H9 (cell line): ENCODE measurements around the gene YY2. TPM values are rescaled to one million over a fixed set of nuclear protein-coding genes. Genes with fewer than 3 reads are reported as not detected.

ENCODE experiments used
- DNase-seq: peaks from one replicate; pipeline ENCODE4 v3.0.0-alpha.2; 2017
- H2AFZ ChIP-seq: one replicate; pipeline ENCODE4 v1.6.1; 2013; ENCODE audit warnings: mild to moderate bottlenecking, low read length, control low read depth, moderate library complexity
- H2AK5ac ChIP-seq: 2 replicates; pipeline ENCODE4 v1.6.1; 2013; ENCODE audit warnings: low read length, control low read depth, mixed read lengths; ENCODE audit not compliant: insufficient read length
- H2BK120ac ChIP-seq: one replicate; pipeline ENCODE4 v1.6.1; 2013; ENCODE audit warnings: low read depth, mild to moderate bottlenecking, low read length, control low read depth, inconsistent platforms; ENCODE audit not compliant: poor library complexity, severe bottlenecking
- H2BK12ac ChIP-seq: 2 replicates; pipeline ENCODE4 v1.6.1; 2013; ENCODE audit warnings: low read length, control low read depth, mixed read lengths, low read depth; ENCODE audit not compliant: insufficient read length
- H2BK15ac ChIP-seq: 2 replicates; pipeline ENCODE4 v1.6.1; 2013; ENCODE audit warnings: low read depth, low read length, control low read depth
- H2BK20ac ChIP-seq: one replicate; pipeline ENCODE4 v1.6.1; 2013; ENCODE audit warnings: low read depth, mild to moderate bottlenecking, low read length, control low read depth, inconsistent platforms; ENCODE audit not compliant: poor library complexity, severe bottlenecking
- H2BK5ac ChIP-seq: 2 replicates; pipeline ENCODE4 v1.6.1; 2013; ENCODE audit warnings: low read length, control low read depth, mixed read lengths; ENCODE audit not compliant: insufficient read length
- H3K14ac ChIP-seq: 2 replicates; pipeline ENCODE4 v1.6.1; 2013; ENCODE audit warnings: low read length, control low read depth; ENCODE audit not compliant: insufficient read depth
- H3K18ac ChIP-seq: 2 replicates; pipeline ENCODE4 v1.6.1; 2013; ENCODE audit warnings: low read depth, mild to moderate bottlenecking, mixed read lengths, low read length, control low read depth; ENCODE audit not compliant: insufficient read length
- H3K23ac ChIP-seq: 2 replicates; pipeline ENCODE4 v1.6.1; 2013; ENCODE audit warnings: low read length, control low read depth, mixed read lengths, low read depth; ENCODE audit not compliant: insufficient read length
- H3K23me2 ChIP-seq: 2 replicates; pipeline ENCODE4 v1.6.1; 2013; ENCODE audit warnings: low read depth, mild to moderate bottlenecking, mixed read lengths, low read length, control low read depth; ENCODE audit not compliant: insufficient read length, poor library complexity, severe bottlenecking
- H3K27ac ChIP-seq: 2 replicates; pipeline ENCODE4 v1.5.1; 2013; ENCODE audit warnings: low read length, control low read depth, mixed read lengths, low read depth; ENCODE audit not compliant: insufficient read length
- H3K27me3 ChIP-seq: 2 replicates; pipeline ENCODE4 v1.6.1; 2013; ENCODE audit warnings: low read length, control low read depth, inconsistent platforms; ENCODE audit not compliant: insufficient read depth
- H3K4ac ChIP-seq: 2 replicates; pipeline ENCODE4 v1.6.1; 2013; ENCODE audit warnings: low read depth, mild to moderate bottlenecking, control low read depth, inconsistent platforms, low read length, moderate library complexity
- H3K4me1 ChIP-seq: 2 replicates; pipeline ENCODE4 v1.6.1; 2013; ENCODE audit warnings: low read length, control low read depth, inconsistent platforms; ENCODE audit not compliant: insufficient read depth
- H3K4me2 ChIP-seq: 2 replicates; pipeline ENCODE4 v1.6.1; 2013; ENCODE audit warnings: low read length, control low read depth, mixed read lengths; ENCODE audit not compliant: insufficient read length, insufficient read depth
- H3K56ac ChIP-seq: 2 replicates; pipeline ENCODE4 v1.6.1; 2013; ENCODE audit warnings: low read depth, mild to moderate bottlenecking, mixed read lengths, low read length, control low read depth; ENCODE audit not compliant: insufficient read length
- H3K79me1 ChIP-seq: 2 replicates; pipeline ENCODE4 v1.6.1; 2013; ENCODE audit warnings: low read depth, mild to moderate bottlenecking, moderate library complexity, low read length, control low read depth, inconsistent platforms; ENCODE audit not compliant: insufficient read depth, poor library complexity, severe bottlenecking
- H3K79me2 ChIP-seq: 2 replicates; pipeline ENCODE4 v1.6.1; 2013; ENCODE audit warnings: low read length, control low read depth, inconsistent platforms; ENCODE audit not compliant: insufficient read depth
- H3K9ac ChIP-seq: 2 replicates; pipeline ENCODE4 v1.6.1; 2013; ENCODE audit warnings: low read length, control low read depth, mixed read lengths; ENCODE audit not compliant: insufficient read length; ENCODE audit errors: extremely low read depth
- H3K9me3 ChIP-seq: one replicate; pipeline ENCODE4 v1.6.1; 2013; ENCODE audit warnings: low read depth, low read length, inconsistent platforms; ENCODE audit not compliant: control insufficient read depth
- H3T11ph ChIP-seq: one replicate; pipeline ENCODE4 v1.6.1; 2013; ENCODE audit warnings: mild to moderate bottlenecking, low read length, control low read depth, inconsistent platforms
- H4K20me1 ChIP-seq: one replicate; pipeline ENCODE4 v1.6.1; 2013; ENCODE audit not compliant: control insufficient read depth, insufficient read length, insufficient read depth
- H4K5ac ChIP-seq: 2 replicates; pipeline ENCODE4 v1.6.1; 2013; ENCODE audit warnings: low read depth, mild to moderate bottlenecking, mixed read lengths, low read length, control low read depth; ENCODE audit not compliant: insufficient read length
- H4K8ac ChIP-seq: replicated peaks from 2 replicates; pipeline ENCODE4 v1.6.1; 2013; ENCODE audit warnings: low read length, control low read depth, mixed read lengths, low read depth; ENCODE audit not compliant: insufficient read length
- H4K91ac ChIP-seq: 2 replicates; pipeline ENCODE4 v1.6.1; 2013; ENCODE audit warnings: low read depth, mild to moderate bottlenecking, moderate library complexity, mixed read lengths, low read length, control low read depth; ENCODE audit not compliant: insufficient read length
- H3K27ac Mint-ChIP-seq, 3 experiments: 2 replicates in 2 of 3; 3 replicates in 1 of 3; pipeline ENCODE4 v1.8.0; 2020 to 2021; ENCODE audit warnings: mixed read lengths in 3 of 3, mild to moderate bottlenecking in 1 of 3, moderate library complexity in 1 of 3
- H3K27me3 Mint-ChIP-seq: 2 replicates; pipeline ENCODE4 v1.8.0; 2021; ENCODE audit warnings: low read depth, mild to moderate bottlenecking, moderate library complexity, mixed read lengths
- H3K36me3 Mint-ChIP-seq, 3 experiments: 2 replicates in 2 of 3; 3 replicates in 1 of 3; pipeline ENCODE4 v1.8.0; 2020 to 2021; ENCODE audit warnings: low read depth in 3 of 3, mixed read lengths in 3 of 3; ENCODE audit not compliant: insufficient read depth in 1 of 3
- H3K4me1 Mint-ChIP-seq, 2 experiments: 2 replicates each; pipeline ENCODE4 v1.8.0; 2020; ENCODE audit warnings: mixed read lengths in 2 of 2
- H3K4me3 Mint-ChIP-seq, 2 experiments: 2 replicates in 1 of 2; 3 replicates in 1 of 2; pipeline ENCODE4 v1.8.0; 2020 to 2021; ENCODE audit warnings: mild to moderate bottlenecking in 2 of 2, mixed read lengths in 2 of 2, moderate library complexity in 1 of 2
- H3K9me3 Mint-ChIP-seq, 2 experiments: 2 replicates in 1 of 2; 3 replicates in 1 of 2; pipeline ENCODE4 v1.8.0; 2020; ENCODE audit warnings: mild to moderate bottlenecking in 2 of 2, mixed read lengths in 2 of 2, moderate library complexity in 1 of 2
- WGBS: extraction: QIAGEN DNeasy Blood & Tissue Kit; methylation state at CpG from one replicate; pipeline ENCODE4 v1.1.7; 2013; ENCODE audit warnings: missing lambda C conversion rate, low lambda C conversion rate, mixed read lengths; ENCODE audit not compliant: insufficient read length; ENCODE audit errors: extremely low coverage; 5-methylcytosine and 5-hydroxymethylcytosine counted together
- total RNA-seq: library from RNA; stranded (reverse); gene quantifications from 2 replicates; pipeline ENCODE4 v1.2.1, GENCODE V29; 2021
- TF ChIP-seq, protein P1 (sequence below): fragments of 200-600 bp; sonication (generic); conservative IDR thresholded peaks from 3 replicates; pipeline ENCODE4 v1.8.0; 2021; ENCODE audit warnings: antibody characterized with exemption, mild to moderate bottlenecking

YY2 gene
- total RNA-seq, 1 experiment from 2014 or later = 1.8 TPM

DNA sequence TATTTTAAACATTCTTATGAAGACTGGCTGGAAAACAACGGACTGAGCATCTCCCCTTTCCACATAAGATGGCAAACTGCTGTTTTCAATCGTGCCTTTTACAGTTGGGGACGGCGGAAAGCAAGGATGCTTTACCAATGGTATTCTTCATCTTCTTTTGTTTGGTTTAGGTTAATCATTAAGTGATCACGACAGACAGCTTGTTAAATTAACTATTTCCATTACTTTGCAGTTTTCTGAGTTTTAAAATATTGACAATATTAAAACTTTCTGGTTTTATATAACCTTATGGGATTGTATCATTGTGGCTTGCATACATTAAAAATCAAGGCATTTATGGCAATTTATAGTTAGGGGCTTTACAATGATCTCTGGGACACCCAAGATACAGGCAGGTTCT lies 12.6 kb upstream of the YY2 start:
- Histone ChIP-seq H3K79me1 (no peaks in the 10 kb centered on the region), H2BK5ac (no peak overlapping the region), H4K91ac (no peak overlapping the region), H3K9ac (no peak overlapping the region), H3K27ac (no peak overlapping the region), H3K79me2 (no peaks in the 10 kb centered on the region), H2BK120ac (no peak overlapping the region), H2AK5ac (no peak overlapping the region), H3K4me2 (no peak overlapping the region), H2BK12ac (no peak overlapping the region), H3K56ac (no peak overlapping the region), H3K9me3 (no peaks in the 10 kb centered on the region), H3K23me2 (no peaks in the 10 kb centered on the region), H4K8ac (no peak overlapping the region), H2AFZ (no peak overlapping the region), H3T11ph (no peak overlapping the region), H3K14ac (no peak overlapping the region), H4K5ac (no peak overlapping the region), H3K27me3 (no peaks in the 10 kb centered on the region), H3K4ac (no peak overlapping the region), H2BK20ac (no peak overlapping the region), H2BK15ac (no peak overlapping the region), H4K20me1 (no peaks in the 10 kb centered on the region), H3K18ac (no peak overlapping the region), H3K4me1 (no peaks in the 10 kb centered on the region), H3K23ac (no peak overlapping the region)
- Mint-ChIP-seq H3K4me1 (peaks cover 4 to 5% of the 10 kb centered on the region in 2 experiments), H3K9me3 (peaks cover 0 to 14% of the 10 kb centered on the region in 2 experiments; a peak in 3 of 5 replicates), H3K36me3 (peaks cover 10 to 21% (median 11%) of the 10 kb centered on the region in 3 experiments; a peak in 6 of 7 replicates), H3K27ac (no peak overlapping the region), H3K4me3 (no peak overlapping the region), H3K27me3 (no peaks in the 10 kb centered on the region)
- no peak for DNase-seq
- TF ChIP-seq, protein P1, sequence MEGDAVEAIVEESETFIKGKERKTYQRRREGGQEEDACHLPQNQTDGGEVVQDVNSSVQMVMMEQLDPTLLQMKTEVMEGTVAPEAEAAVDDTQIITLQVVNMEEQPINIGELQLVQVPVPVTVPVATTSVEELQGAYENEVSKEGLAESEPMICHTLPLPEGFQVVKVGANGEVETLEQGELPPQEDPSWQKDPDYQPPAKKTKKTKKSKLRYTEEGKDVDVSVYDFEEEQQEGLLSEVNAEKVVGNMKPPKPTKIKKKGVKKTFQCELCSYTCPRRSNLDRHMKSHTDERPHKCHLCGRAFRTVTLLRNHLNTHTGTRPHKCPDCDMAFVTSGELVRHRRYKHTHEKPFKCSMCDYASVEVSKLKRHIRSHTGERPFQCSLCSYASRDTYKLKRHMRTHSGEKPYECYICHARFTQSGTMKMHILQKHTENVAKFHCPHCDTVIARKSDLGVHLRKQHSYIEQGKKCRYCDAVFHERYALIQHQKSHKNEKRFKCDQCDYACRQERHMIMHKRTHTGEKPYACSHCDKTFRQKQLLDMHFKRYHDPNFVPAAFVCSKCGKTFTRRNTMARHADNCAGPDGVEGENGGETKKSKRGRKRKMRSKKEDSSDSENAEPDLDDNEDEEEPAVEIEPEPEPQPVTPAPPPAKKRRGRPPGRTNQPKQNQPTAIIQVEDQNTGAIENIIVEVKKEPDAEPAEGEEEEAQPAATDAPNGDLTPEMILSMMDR = no peak
- no CpG with 5 or more reads among the region's 5 CpGs for WGBS
